OCI-LY1 (cell line): ENCODE measurements around the gene NPW.

Experiments used
- EZH2 ChIP-seq: fragments of 200-600 bp; sonication (generic), shearing (Covaris generic); IDR thresholded peaks from 2 replicates; pipeline ENCODE4 v1.8.0; 2017; ENCODE audit warnings: borderline replicate concordance, mixed run types, mild to moderate bottlenecking, antibody characterized with exemption, low read length, moderate library complexity, mixed read lengths
- TF ChIP-seq, protein P1 (sequence below): fragments of 200-600 bp; sonication (generic), shearing (Covaris generic); IDR thresholded peaks from 2 replicates; pipeline ENCODE4 v1.5.1; 2017; ENCODE audit warnings: mild to moderate bottlenecking, antibody characterized with exemption, low read length, moderate library complexity, mixed read lengths

DNA sequence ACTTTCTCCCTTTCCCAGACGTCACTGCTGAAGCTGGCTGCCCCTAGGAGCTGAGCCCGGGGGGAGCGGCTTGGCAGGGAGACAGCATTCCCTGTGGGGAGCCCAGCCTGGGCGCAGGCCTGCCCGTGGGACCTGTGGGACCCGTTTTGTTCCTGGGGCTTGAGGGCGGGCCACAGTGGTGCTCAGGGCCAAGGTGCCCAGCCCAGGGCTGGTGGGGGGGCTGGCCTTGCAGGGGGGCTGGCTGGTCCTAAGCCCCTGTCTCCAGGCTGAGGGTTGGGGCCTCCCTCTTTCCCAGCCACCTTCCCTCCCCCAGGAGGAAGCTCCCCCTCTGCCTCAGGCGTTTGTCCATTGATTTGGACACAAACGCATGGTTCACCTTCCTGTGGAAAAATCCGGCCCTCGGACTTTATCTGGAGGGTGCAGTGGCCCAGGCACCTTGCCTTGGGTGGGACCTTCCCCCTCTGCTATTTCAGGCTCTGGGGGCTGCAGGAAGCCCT is 11.5 kb downstream of the NPW start:
- TF ChIP-seq, protein P1, sequence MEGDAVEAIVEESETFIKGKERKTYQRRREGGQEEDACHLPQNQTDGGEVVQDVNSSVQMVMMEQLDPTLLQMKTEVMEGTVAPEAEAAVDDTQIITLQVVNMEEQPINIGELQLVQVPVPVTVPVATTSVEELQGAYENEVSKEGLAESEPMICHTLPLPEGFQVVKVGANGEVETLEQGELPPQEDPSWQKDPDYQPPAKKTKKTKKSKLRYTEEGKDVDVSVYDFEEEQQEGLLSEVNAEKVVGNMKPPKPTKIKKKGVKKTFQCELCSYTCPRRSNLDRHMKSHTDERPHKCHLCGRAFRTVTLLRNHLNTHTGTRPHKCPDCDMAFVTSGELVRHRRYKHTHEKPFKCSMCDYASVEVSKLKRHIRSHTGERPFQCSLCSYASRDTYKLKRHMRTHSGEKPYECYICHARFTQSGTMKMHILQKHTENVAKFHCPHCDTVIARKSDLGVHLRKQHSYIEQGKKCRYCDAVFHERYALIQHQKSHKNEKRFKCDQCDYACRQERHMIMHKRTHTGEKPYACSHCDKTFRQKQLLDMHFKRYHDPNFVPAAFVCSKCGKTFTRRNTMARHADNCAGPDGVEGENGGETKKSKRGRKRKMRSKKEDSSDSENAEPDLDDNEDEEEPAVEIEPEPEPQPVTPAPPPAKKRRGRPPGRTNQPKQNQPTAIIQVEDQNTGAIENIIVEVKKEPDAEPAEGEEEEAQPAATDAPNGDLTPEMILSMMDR: no peak
- no peak for TF ChIP-seq EZH2
